H1 (cell line): ENCODE measurements around the gene TTC13. TPM values are rescaled to one million over a fixed set of nuclear protein-coding genes. Genes with fewer than 3 reads are reported as not detected.

ENCODE experiments used
- ASH2L ChIP-seq: fragments of 200-600, 300-600 bp; sonication (generic); IDR thresholded peaks from one replicate; pipeline ENCODE4 v1.7.1; 2017; ENCODE audit warnings: low read length
- ATF3 ChIP-seq: IDR thresholded peaks from 2 replicates; pipeline ENCODE4 v1.6.1; 2011; ENCODE audit warnings: low read depth, mild to moderate bottlenecking, low read length; ENCODE audit not compliant: insufficient read depth
- FOSL1 ChIP-seq: IDR thresholded peaks from 2 replicates; pipeline ENCODE4 v1.6.1; 2011; ENCODE audit warnings: mild to moderate bottlenecking, low read depth, low read length, moderate library complexity; ENCODE audit not compliant: insufficient read depth
- MAFK ChIP-seq: IDR thresholded peaks from 2 replicates; pipeline ENCODE4 v1.6.1; 2012; ENCODE audit warnings: low read depth, mild to moderate bottlenecking, improper control_type of control experiment, low read length
- polyA plus RNA-seq, 7 experiments: library from polyadenylated mRNA; depleted of rRNA in 3 of 7; stranded (reverse) in 5 of 7; unstranded in 2 of 7; fragments of >200 nt in 5 of 7; fragments of 200-250 nt in 2 of 7; gene quantifications; 1 replicate in 5 of 7; 2 replicates in 1 of 7; 4 replicates in 1 of 7; pipeline versions ENCODE4 v1.2.1 to v1.2.3, GENCODE V29; 2011 to 2013; ENCODE audit warnings: missing spikeins in 2 of 7, mixed read lengths in 2 of 7
- total RNA-seq: library from RNA; stranded (reverse); fragmentation: NEBNext Ultra II Directional; extraction: Animal tissue kit (Norgen Biotek cat#: 25700); gene quantifications from 2 replicates; pipeline ENCODE4 v1.2.1, GENCODE V29; 2021

Gene TTC13
- total and polyA plus RNA-seq, 2 of the 8 experiments (the other 6 are each of a cell fraction or from before 2014, with no cell fraction given): 3.1 to 7.1 TPM

DNA sequence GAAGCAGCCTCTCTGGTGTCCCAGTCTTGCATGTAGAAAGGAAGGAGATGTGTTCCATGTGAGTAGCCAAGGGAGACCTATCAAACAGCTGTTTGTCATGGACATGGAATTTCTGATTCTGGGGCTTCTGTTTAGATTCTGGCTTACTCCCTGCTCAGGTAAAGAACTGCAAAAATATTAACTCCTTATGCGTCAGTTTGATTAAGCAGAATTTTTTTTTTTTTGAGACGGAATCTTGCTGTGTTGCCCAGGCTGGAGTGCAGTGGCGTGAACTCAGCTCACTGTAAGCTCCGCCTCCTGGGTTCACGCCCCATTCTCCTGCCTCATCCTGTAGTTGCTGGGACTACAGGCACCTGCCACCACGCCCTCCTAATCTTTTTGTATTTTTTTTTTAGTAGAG is 7.0 kb upstream of the TTC13 start (continued):
- TF ChIP-seq ATF3: no peak
- no peak for TF ChIP-seq FOSL1
- TF ChIP-seq ASH2L: no peak
- no peak for TF ChIP-seq MAFK
